ENCODE results near the gene SATB2.

Gene SATB2

DNA sequence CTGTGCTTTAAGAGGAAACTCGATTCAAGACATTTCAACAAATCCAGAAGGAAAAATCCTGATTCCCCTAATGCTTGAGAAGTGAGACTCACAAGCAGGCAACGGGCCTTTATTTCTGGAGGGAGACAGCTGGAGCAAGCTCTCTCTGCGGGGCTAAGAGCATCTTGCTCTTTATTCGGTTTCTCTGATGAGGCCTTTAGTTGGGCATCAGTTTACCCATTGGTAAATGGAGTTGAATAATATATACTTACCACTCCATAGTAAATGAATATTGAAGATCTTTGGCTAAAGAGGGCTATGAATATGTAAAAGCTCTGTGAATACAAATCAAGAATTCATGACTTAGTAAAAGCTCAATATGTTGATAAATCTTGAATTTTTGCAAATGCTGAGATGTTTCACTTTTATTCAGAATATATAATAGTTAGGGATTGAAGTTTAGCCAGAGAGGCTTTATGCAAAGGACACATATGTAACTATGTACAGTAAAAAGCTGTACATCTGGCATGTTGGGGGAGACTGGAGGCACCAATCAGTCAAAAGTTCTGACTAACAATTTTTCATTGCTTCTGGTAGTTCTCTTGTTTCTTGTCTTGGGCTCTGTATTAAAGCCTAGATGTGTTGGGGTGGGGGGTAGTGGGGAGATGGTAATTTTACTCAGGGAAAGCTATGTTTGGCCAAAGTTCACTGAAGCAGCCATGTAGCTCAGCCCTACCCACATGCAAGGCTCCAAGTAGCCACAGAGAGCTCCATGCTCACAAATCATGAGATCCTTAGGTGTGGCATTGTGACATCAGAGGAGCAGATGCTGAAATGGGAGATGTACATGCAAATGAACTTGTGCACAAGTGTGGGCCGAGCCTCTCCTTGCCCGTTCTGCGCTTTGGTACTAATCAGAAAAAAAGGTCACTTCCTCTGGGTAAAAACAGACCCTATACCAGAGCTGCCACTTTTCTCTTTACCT lies 200.2 kb downstream of the SATB2 start:
- DNase-seq (ENCODE audit: low spot score) = no peak

DNA sequence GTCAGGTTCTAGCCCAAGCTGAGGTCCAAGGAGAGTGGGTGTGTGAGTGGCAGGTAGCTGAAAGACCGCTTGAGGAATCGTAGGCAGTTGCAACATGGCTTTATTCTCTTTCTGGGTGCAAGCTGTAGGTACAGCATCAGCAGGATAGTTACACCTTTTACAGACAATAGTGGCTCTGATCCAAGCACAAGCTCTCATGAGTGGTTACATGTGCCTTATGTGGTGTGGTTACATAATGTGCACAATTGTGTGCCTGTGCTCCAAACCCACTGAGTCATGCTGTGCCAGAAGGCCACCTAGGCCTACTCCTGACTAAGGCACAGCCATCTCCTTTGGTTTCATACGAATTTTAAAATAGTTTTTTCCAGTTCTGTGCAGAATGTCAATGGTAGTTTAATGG lies 227.6 kb downstream of the SATB2 start:
- DNase-seq (ENCODE audit: low spot score) = peak; percentile 52

DNA sequence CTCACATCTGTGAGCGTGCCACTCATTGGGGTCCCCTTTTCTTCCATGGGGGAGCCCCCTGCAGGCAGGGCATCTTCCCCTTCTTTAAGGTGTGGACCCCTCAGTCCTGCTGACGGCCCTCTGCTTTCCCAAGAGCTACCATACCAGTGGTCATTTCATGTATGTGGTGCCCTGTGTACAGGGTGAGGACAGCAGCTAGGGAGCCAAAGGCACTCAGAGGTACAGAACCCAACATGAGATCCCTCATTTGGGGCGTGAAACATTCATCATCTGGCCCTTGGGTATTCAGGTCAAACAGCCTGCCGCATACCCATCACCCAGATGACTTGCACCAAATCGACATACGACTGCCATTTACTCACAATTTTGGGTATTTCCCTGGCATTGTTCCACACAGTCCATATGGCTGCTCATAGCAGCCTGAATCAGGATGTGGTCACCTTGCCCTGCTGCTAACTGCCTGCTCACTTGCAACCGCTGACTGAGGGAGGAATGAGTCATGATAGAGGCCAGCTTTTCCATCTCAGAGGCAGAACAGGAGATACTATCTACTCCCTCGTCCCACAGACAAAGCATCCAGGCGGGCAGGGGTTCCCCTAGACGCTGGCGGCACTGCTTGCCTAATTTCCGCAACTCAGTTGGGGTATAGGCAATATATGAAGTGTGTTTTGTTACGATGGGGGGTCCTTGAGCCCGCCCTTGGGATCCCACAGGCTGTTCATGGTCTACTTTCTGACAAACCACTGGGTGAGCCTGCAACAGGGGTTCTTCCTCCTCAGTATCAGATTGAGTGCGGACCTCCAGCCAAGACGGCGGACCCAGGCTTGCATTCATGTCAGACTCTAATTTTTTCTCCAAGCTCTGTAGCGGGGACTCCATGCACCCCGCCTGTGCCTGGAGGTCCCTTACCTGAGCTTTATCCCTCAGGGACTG lies 228.6 kb downstream of the SATB2 start:
- peak; percentile 95 for DNase-seq (ENCODE audit: low spot score)

DNA sequence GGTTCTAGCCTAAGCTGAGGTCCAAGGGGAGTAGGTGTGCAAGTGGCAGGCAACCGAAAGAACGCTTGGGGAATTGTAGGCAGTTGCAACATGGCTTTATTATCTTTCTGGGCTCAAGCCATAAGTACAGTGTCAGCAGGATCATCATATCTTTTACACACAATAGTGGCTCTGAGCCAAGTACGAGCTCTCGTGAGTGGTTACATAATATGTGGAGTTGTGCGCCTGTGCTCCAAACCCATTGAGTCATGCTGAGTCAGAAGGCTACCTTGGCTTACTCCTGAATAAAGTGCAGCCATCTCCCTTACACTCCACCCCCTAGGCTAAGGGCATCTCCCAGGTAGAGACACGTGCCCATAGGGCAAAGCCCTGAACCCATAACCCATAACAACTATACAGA lies 233.9 kb downstream of the SATB2 start:
- peak; percentile 64 for DNase-seq (ENCODE audit: low spot score)

DNA sequence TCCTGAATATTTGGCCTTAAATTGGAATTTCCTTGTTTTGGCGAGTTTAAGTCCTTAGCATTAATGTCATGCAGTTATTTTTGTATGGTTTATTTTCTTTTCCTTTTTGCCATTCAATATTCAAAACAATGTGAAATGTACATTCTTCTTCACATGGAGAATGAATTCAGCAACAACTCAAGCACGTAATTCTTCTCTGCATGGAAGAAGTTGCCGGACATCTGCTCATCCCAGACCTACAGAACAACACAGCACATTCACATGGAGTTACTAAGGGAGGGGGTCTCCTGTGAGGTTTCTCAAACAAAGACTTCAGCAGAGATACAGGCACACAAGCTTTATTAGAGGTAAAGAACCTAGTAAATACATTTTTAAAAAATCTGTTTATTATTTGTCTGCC lies 236.8 kb downstream of the SATB2 start:
- no peak for DNase-seq (ENCODE audit: low spot score)

DNA sequence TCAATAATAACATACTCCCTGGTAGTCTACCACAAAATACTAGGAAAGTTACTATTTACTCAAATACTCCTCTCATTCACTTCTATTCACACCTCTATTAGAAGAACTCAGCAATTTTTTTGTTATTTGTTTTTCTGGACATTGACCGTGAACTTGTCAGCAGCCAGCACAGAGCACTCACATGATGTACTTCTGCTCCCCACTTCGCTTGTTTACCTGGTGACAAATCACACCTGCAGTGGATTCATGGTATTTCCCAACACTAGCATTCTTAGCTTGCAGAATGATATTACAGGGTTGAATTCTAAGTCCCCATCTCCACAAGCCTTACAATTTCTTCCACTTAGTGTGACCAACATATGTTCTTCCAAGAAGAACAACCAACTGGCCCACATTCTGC lies 238.2 kb downstream of the SATB2 start:
- DNase-seq (ENCODE audit: low spot score) = no peak
